HepG2 (cell line): ENCODE data around the gene ZFP36. TPM values are rescaled to one million over a fixed set of nuclear protein-coding genes. Genes with fewer than 3 reads are reported as not detected.

Source experiments
- CHD4 ChIP-seq: fragments of 200-600 bp; sonication (generic); IDR thresholded peaks from 2 replicates; pipeline ENCODE4 v1.7.0; 2017; ENCODE audit warnings: mild to moderate bottlenecking, low read length, borderline replicate concordance
- E2F1 ChIP-seq: sonication (generic); formaldehyde crosslinking; IDR thresholded peaks from 2 replicates; pipeline ENCODE4 v1.5.0; 2020; ENCODE audit warnings: missing genetic modification reagents
- HBP1 ChIP-seq: IDR thresholded peaks from 2 replicates; pipeline ENCODE4 v1.6.1; 2016; ENCODE audit warnings: low read depth, control low read depth
- HOMEZ ChIP-seq: IDR thresholded peaks from 2 replicates; pipeline ENCODE4 v1.6.1; 2016; ENCODE audit warnings: low read depth
- KLF16 ChIP-seq, 2 experiments: sonication (generic) in 1 of 2; formaldehyde crosslinking in 1 of 2; IDR thresholded peaks; 2 replicates each; pipeline versions ENCODE4 v1.6.1 to v1.8.0; 2016 to 2023; ENCODE audit warnings: missing genetic modification reagents in 2 of 2, missing compliant biosample characterization in 1 of 2
- MLX ChIP-seq: IDR thresholded peaks from 2 replicates; pipeline ENCODE4 v1.6.1; 2016
- NCOA2 ChIP-seq: sonication (generic); formaldehyde crosslinking; IDR thresholded peaks from 2 replicates; pipeline ENCODE4 v1.8.0; 2022; ENCODE audit warnings: inconsistent platforms
- SOX6 ChIP-seq, 2 experiments: fragments of 450-650 bp in 1 of 2; sonication (generic) in 1 of 2; formaldehyde crosslinking in 1 of 2; IDR thresholded peaks; 2 replicates each; pipeline versions ENCODE4 v1.4.0 to v1.6.1; 2017 to 2020; ENCODE audit warnings: antibody characterized with exemption in 1 of 2, mild to moderate bottlenecking in 1 of 2, missing genetic modification reagents in 1 of 2
- ZBTB40 ChIP-seq, 2 experiments: fragments of 450-650 bp in 1 of 2; sonication (generic) in 1 of 2; formaldehyde crosslinking in 1 of 2; IDR thresholded peaks; 2 replicates each; pipeline versions ENCODE4 v1.6.1 to v1.8.0; 2016 to 2022; ENCODE audit warnings: antibody characterized with exemption in 1 of 2, mild to moderate bottlenecking in 1 of 2, missing genetic modification reagents in 1 of 2
- ZFY ChIP-seq: sonication (generic); formaldehyde crosslinking; IDR thresholded peaks from 2 replicates; pipeline ENCODE4 v1.4.0; 2020; ENCODE audit warnings: missing genetic modification reagents
- ZNF3 ChIP-seq: IDR thresholded peaks from 2 replicates; pipeline ENCODE4 v1.7.0; 2017; ENCODE audit warnings: inconsistent platforms
- ZNF329 ChIP-seq: sonication (generic); formaldehyde crosslinking; IDR thresholded peaks from 2 replicates; pipeline ENCODE4 v1.9.0; 2021; ENCODE audit warnings: low read depth, mild to moderate bottlenecking, missing genetic modification reagents
- ZNF775 ChIP-seq: sonication (generic); formaldehyde crosslinking; IDR thresholded peaks from 2 replicates; pipeline ENCODE4 v1.4.0; 2020; ENCODE audit warnings: missing genetic modification reagents, mild to moderate bottlenecking, moderate library complexity, borderline replicate concordance
- polyA plus RNA-seq, 8 experiments: library from polyadenylated mRNA; depleted of rRNA in 3 of 8; stranded (reverse) in 7 of 8; unstranded in 1 of 8; fragments of >200 nt; fragmentation: Illumina TruSeq in 4 of 8; extraction: Trizol in 4 of 8; gene quantifications; 2 replicates each; pipeline versions ENCODE4 v1.2.1 to v1.2.3, GENCODE V29; 2011 to 2016; ENCODE audit warnings: low read depth in 4 of 8, missing spikeins in 1 of 8, mixed read lengths in 1 of 8; ENCODE audit not compliant: insufficient read depth in 1 of 8
- total RNA-seq, 5 experiments: library from RNA; depleted of rRNA; stranded (reverse); fragments of >200 nt; fragmentation: Illumina TruSeq; extraction: Trizol; gene quantifications; 2 replicates each; pipeline ENCODE4 v1.2.3, GENCODE V29; 2016; ENCODE audit warnings: low read depth in 1 of 5

Gene ZFP36
- total and polyA plus RNA-seq, 2 of the 13 experiments (the other 11 are each of a cell fraction or from before 2014, with no cell fraction given): 1.4 to 1.7 TPM

GRCh38 chr19:39397360-39398296 is 9.0 kb upstream of the ZFP36 start (continued):
- TF ChIP-seq HOMEZ (no peak), NCOA2 (CRISPR knock-in tag) (peak; percentile 77), E2F1 (CRISPR knock-in tag) (no peak), MLX (CRISPR knock-in tag) (peak; percentile 67), ZBTB40 (IDR thresholded peaks at IDR 0.05) (no peak), ZBTB40 (CRISPR knock-in tag; IDR thresholded peaks at IDR 0.05) (peak; percentile 19; the same call in 1 of the 2 replicates), SOX6 (IDR thresholded peaks at IDR 0.05) (no peak), SOX6 (CRISPR knock-in tag; IDR thresholded peaks at IDR 0.05) (peak; percentile 83), ZNF3 (CRISPR knock-in tag) (peak; percentile 95), KLF16 (CRISPR knock-in tag; IDR thresholded peaks at IDR 0.05) (peak in 1 of 2 experiments; percentile 75; a peak in 1 of 4 replicates), HBP1 (CRISPR knock-in tag) (peak; percentile 45), ZNF775 (CRISPR knock-in tag) (no peak), ZNF329 (no peak), CHD4 (peak; percentile 47; the same call in 1 of the 2 replicates), ZFY (CRISPR knock-in tag) (peak; percentile 30; the same call in 1 of the 2 replicates)
